Left ventricle myocardium inferior (tissue), 1 donor: ENCODE measurements around the gene GSK3B. TPM values are rescaled to one million over a fixed set of nuclear protein-coding genes. Genes with fewer than 3 reads are reported as not detected.

Experiments
- DNase-seq: peaks from one replicate; pipeline ENCODE4 v3.0.0-alpha.2; 2020
- H3K27ac ChIP-seq: fragments of 200-600 bp; replicated peaks from 2 replicates; pipeline ENCODE4 v1.8.0; 2021
- H3K27me3 ChIP-seq: fragments of 200-600 bp; 2 replicates; pipeline ENCODE4 v1.8.0; 2021; ENCODE audit warnings: low read depth
- H3K36me3 ChIP-seq: fragments of 200-600 bp; 2 replicates; pipeline ENCODE4 v1.8.0; 2021
- H3K4me1 ChIP-seq: fragments of 200-600 bp; 2 replicates; pipeline ENCODE4 v1.8.0; 2021
- H3K4me3 ChIP-seq: fragments of 200-600 bp; 2 replicates; pipeline ENCODE4 v1.8.0; 2021; ENCODE audit warnings: mild to moderate bottlenecking, moderate library complexity
- H3K9me3 ChIP-seq: fragments of 200-600 bp; replicated peaks from 2 replicates; pipeline ENCODE4 v1.8.0; 2021
- CTCF ChIP-seq: fragments of 200-600 bp; IDR thresholded peaks from 2 replicates; pipeline ENCODE4 v1.8.0; 2021; ENCODE audit warnings: antibody characterized with exemption, mild to moderate bottlenecking, borderline replicate concordance
- intact Hi-C: fragments of 100-400 bp; cut with micrococcal nuclease; formaldehyde crosslinking; loops from one replicate; pipeline ENCODE4 v1.11.0; 2022
- total RNA-seq: library from RNA; stranded (reverse); fragmentation: NEBNext Ultra II Directional; extraction: Animal tissue kit (Norgen Biotek cat#: 25700); gene quantifications from one replicate; pipeline ENCODE4 v1.2.1, GENCODE V29; 2021
- donor health status: DM: no; HTN: yes; CAD: no; lungs with severe emphysema.

The GSK3B gene
- total RNA-seq, 1 donor from 2014 or later, result 42.5 TPM

GRCh38 chr3:120077731-120078130, 16.5 kb downstream of the GSK3B start:
- no peak for DNase-seq
- H3K4me1 ChIP-seq, result peaks cover 65% of the 10 kb centered on the region
- intact Hi-C loops, result no loop called here
- no peaks in the 10 kb centered on the region for H3K9me3 ChIP-seq
- no peak overlapping the region for H3K27ac ChIP-seq
- no peaks in the 10 kb centered on the region for H3K36me3 ChIP-seq
- TF ChIP-seq CTCF, result no peak
- no peak overlapping the region for H3K4me3 ChIP-seq
- no peaks in the 10 kb centered on the region for H3K27me3 ChIP-seq

GRCh38 chr3:120072867-120073525, 21.3 kb downstream of the GSK3B start:
- Histone ChIP-seq H3K36me3 (no peaks in the 10 kb centered on the region), H3K4me1 (peaks cover 68% of the 10 kb centered on the region), H3K9me3 (no peaks in the 10 kb centered on the region), H3K4me3 (no peak overlapping the region), H3K27me3 (no peaks in the 10 kb centered on the region), H3K27ac (no peak overlapping the region)
- intact Hi-C loops, result no loop called here
- DNase-seq, result no peak
- peak; percentile 14 for TF ChIP-seq CTCF

- no peak for DNase-seq
- H3K27ac ChIP-seq, result no peak overlapping the region
- no peaks in the 10 kb centered on the region for H3K27me3 ChIP-seq
- TF ChIP-seq CTCF, result no peak
- peaks cover 61% of the 10 kb centered on the region for H3K4me1 ChIP-seq
- H3K36me3 ChIP-seq, result no peaks in the 10 kb centered on the region
- intact Hi-C loops, result no loop called here
- no peak overlapping the region for H3K4me3 ChIP-seq
- H3K9me3 ChIP-seq, result no peaks in the 10 kb centered on the region
These were observed 23.0 kb downstream of the GSK3B start for GRCh38 chr3:120071259-120071658.

- Histone ChIP-seq H3K36me3 (no peaks in the 10 kb centered on the region), H3K9me3 (peaks cover 3% of the 10 kb centered on the region), H3K4me1 (peaks cover 53% of the 10 kb centered on the region), H3K4me3 (no peak overlapping the region), H3K27ac (no peak overlapping the region), H3K27me3 (no peaks in the 10 kb centered on the region)
- intact Hi-C loops, result no loop called here
- no peak for TF ChIP-seq CTCF
- no peak for DNase-seq
These were observed 23.8 kb downstream of the GSK3B start for GRCh38 chr3:120070263-120070981.

GRCh38 chr3:120067083-120067482, 27.2 kb downstream of the GSK3B start:
- no peak for DNase-seq
- Histone ChIP-seq H3K4me3 (no peak overlapping the region), H3K36me3 (no peaks in the 10 kb centered on the region), H3K27me3 (no peaks in the 10 kb centered on the region), H3K4me1 (peaks cover 64% of the 10 kb centered on the region), H3K27ac (no peak overlapping the region), H3K9me3 (peaks cover 5% of the 10 kb centered on the region)
- intact Hi-C loops, result no loop called here
- no peak for TF ChIP-seq CTCF
